ENCODE results near the gene SGCD.

DNA sequence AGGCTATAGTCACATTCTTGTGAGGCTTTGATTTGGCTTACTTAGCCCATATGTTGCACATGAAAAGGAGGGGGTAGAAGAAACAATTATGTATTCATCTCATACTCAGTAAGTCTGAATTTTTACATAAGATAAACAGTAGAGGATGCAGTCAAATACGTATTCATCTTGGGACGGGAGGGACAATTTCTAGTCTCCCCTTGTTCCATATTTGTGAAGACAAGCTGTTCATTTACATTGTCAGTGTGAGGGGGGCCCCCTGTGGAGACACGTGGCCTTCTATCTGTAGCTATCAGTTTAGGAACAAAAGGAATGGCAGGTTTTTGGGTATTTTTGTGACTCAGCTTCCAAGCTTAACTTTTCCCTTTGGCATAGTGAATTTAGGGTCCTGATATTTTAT is 474.0 kb downstream of the SGCD start:
- TF ChIP-seq CTCF (IDR thresholded peaks at IDR 0.05) (no peak), POLR2A (IDR thresholded peaks at IDR 0.05) (no peak)
